ENCODE data around the gene TNIK. TPM values are rescaled to one million over a fixed set of nuclear protein-coding genes. Genes with fewer than 3 reads are reported as not detected.
A peak's percentile ranks its signal among the peaks of the same experiment; 100 is the strongest.

Gene TNIK
- total and polyA plus RNA-seq, 4 donors = 3.7 to 9.8 (median 5.2) TPM

- TF ChIP-seq RAD21 (IDR thresholded peaks at IDR 0.05) (peak in 1 of 2 donors; percentile 33), MAX (IDR thresholded peaks at IDR 0.05) (no peak)
- H3K27ac ChIP-seq (ENCODE audit: low read depth in 1 of 2, low read length in 2 of 2) = no peak overlapping the region
- no peaks in the 10 kb centered on the region for H3K27me3 ChIP-seq (ENCODE audit: control insufficient read depth in 4 of 4, insufficient read depth in 4 of 4, low read length in 3 of 4)
- no peak overlapping the region for H3K9ac ChIP-seq (ENCODE audit: low read depth in 1 of 2, low read length in 2 of 2)
- no peak for DNase-seq (ENCODE audit: low spot score)
- H3K36me3 ChIP-seq (ENCODE audit: control insufficient read depth in 4 of 4, insufficient read depth in 3 of 4, low read depth in 1 of 4, low read length in 3 of 4) = no peaks in the 10 kb centered on the region
- no peak overlapping the region for H3K4me3 ChIP-seq (ENCODE audit: low read depth in 1 of 3, low read length in 3 of 3)
- no peaks in the 10 kb centered on the region for H3K9me3 ChIP-seq (ENCODE audit: control insufficient read depth in 4 of 4, low read length in 3 of 4)
- H3K4me1 ChIP-seq (ENCODE audit: control insufficient read depth in 4 of 4, insufficient read depth in 4 of 4, low read length in 3 of 4) = peaks cover 0 to 4% (median 1%) of the 10 kb centered on the region in 4 donors
- 48% methylated on average over 3 of the region's 3 CpGs for WGBS
Measured at GRCh38 chr3:171328419-171329082, 131.7 kb downstream of the TNIK start.

- no peak overlapping the region for H3K27ac ChIP-seq (ENCODE audit: low read depth in 1 of 2, low read length in 2 of 2)
- TF ChIP-seq CTCF (IDR thresholded peaks at IDR 0.05; ENCODE audit: low read depth, low read length, missing input control) (no peak), MAX (IDR thresholded peaks at IDR 0.05) (no peak), HNF4G (IDR thresholded peaks at IDR 0.05) (no peak), TAF1 (conservative IDR thresholded peaks at IDR 0.05) (no peak), FOXA1 (IDR thresholded peaks at IDR 0.05) (no peak), GABPA (IDR thresholded peaks at IDR 0.05 in 1 of 2, conservative IDR thresholded peaks at IDR 0.05 in 1 of 2) (no peak), HNF4A (conservative IDR thresholded peaks at IDR 0.05) (no peak)
- TF ChIP-seq, protein P1, sequence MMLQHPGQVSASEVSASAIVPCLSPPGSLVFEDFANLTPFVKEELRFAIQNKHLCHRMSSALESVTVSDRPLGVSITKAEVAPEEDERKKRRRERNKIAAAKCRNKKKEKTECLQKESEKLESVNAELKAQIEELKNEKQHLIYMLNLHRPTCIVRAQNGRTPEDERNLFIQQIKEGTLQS (IDR thresholded peaks at IDR 0.05) = no peak
- TF ChIP-seq, protein P2, sequence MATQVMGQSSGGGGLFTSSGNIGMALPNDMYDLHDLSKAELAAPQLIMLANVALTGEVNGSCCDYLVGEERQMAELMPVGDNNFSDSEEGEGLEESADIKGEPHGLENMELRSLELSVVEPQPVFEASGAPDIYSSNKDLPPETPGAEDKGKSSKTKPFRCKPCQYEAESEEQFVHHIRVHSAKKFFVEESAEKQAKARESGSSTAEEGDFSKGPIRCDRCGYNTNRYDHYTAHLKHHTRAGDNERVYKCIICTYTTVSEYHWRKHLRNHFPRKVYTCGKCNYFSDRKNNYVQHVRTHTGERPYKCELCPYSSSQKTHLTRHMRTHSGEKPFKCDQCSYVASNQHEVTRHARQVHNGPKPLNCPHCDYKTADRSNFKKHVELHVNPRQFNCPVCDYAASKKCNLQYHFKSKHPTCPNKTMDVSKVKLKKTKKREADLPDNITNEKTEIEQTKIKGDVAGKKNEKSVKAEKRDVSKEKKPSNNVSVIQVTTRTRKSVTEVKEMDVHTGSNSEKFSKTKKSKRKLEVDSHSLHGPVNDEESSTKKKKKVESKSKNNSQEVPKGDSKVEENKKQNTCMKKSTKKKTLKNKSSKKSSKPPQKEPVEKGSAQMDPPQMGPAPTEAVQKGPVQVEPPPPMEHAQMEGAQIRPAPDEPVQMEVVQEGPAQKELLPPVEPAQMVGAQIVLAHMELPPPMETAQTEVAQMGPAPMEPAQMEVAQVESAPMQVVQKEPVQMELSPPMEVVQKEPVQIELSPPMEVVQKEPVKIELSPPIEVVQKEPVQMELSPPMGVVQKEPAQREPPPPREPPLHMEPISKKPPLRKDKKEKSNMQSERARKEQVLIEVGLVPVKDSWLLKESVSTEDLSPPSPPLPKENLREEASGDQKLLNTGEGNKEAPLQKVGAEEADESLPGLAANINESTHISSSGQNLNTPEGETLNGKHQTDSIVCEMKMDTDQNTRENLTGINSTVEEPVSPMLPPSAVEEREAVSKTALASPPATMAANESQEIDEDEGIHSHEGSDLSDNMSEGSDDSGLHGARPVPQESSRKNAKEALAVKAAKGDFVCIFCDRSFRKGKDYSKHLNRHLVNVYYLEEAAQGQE (IDR thresholded peaks at IDR 0.05) = no peak
- TF ChIP-seq, protein P3, sequence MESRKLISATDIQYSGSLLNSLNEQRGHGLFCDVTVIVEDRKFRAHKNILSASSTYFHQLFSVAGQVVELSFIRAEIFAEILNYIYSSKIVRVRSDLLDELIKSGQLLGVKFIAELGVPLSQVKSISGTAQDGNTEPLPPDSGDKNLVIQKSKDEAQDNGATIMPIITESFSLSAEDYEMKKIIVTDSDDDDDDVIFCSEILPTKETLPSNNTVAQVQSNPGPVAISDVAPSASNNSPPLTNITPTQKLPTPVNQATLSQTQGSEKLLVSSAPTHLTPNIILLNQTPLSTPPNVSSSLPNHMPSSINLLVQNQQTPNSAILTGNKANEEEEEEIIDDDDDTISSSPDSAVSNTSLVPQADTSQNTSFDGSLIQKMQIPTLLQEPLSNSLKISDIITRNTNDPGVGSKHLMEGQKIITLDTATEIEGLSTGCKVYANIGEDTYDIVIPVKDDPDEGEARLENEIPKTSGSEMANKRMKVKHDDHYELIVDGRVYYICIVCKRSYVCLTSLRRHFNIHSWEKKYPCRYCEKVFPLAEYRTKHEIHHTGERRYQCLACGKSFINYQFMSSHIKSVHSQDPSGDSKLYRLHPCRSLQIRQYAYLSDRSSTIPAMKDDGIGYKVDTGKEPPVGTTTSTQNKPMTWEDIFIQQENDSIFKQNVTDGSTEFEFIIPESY (IDR thresholded peaks at IDR 0.05) = no peak
- no peak for DNase-seq (ENCODE audit: low spot score)
- no peaks in the 10 kb centered on the region for H3K36me3 ChIP-seq (ENCODE audit: control insufficient read depth in 4 of 4, insufficient read depth in 3 of 4, low read depth in 1 of 4, low read length in 3 of 4)
- 95% methylated on average over 7 of the region's 7 CpGs for WGBS
- H3K4me3 ChIP-seq (ENCODE audit: low read depth in 1 of 3, low read length in 3 of 3) = no peak overlapping the region
- H3K27me3 ChIP-seq (ENCODE audit: control insufficient read depth in 4 of 4, insufficient read depth in 4 of 4, low read length in 3 of 4) = no peaks in the 10 kb centered on the region
- no peaks in the 10 kb centered on the region for H3K9me3 ChIP-seq (ENCODE audit: control insufficient read depth in 4 of 4, low read length in 3 of 4)
- peaks cover 0 to 4% (median 1%) of the 10 kb centered on the region in 4 donors for H3K4me1 ChIP-seq (ENCODE audit: control insufficient read depth in 4 of 4, insufficient read depth in 4 of 4, low read length in 3 of 4)
- H3K9ac ChIP-seq (ENCODE audit: low read depth in 1 of 2, low read length in 2 of 2) = no peak overlapping the region
Measured at GRCh38 chr3:171327441-171328174, 132.6 kb downstream of the TNIK start.
